C4-2B (cell line): ENCODE results near the gene CILP2.

Experiments
- H3K27ac ChIP-seq: fragments of 450-650 bp; 2 replicates; pipeline ENCODE4 v1.5.1; 2017
- ZFX ChIP-seq: fragments of 450-650 bp; IDR thresholded peaks from 2 replicates; pipeline ENCODE4 v1.6.1; 2017
- TF ChIP-seq, protein P1 (sequence below): fragments of 450-650 bp; conservative IDR thresholded peaks from 2 replicates; pipeline ENCODE4 v1.5.1; 2017; ENCODE audit warnings: mild to moderate bottlenecking

The CILP2 gene

DNA sequence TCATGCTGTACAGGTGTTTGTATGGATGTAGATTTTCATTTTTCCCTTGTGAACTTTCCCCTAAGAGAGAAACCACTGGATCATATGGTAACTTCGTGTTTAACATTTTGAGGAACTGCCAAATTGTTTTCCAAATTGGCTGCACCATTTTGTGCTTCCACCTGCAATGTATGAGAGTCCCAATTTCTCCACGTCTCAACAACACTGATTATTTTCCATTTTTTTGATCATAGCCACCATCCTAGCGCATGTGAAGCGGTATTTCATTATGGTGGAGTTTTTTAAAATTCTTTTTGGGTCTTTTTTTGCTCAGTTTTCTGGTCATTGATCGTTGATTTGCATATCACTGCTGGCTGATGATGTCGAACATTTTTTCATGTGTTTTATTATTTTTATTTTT, 17.1 kb upstream of the CILP2 start:
- TF ChIP-seq, protein P1, sequence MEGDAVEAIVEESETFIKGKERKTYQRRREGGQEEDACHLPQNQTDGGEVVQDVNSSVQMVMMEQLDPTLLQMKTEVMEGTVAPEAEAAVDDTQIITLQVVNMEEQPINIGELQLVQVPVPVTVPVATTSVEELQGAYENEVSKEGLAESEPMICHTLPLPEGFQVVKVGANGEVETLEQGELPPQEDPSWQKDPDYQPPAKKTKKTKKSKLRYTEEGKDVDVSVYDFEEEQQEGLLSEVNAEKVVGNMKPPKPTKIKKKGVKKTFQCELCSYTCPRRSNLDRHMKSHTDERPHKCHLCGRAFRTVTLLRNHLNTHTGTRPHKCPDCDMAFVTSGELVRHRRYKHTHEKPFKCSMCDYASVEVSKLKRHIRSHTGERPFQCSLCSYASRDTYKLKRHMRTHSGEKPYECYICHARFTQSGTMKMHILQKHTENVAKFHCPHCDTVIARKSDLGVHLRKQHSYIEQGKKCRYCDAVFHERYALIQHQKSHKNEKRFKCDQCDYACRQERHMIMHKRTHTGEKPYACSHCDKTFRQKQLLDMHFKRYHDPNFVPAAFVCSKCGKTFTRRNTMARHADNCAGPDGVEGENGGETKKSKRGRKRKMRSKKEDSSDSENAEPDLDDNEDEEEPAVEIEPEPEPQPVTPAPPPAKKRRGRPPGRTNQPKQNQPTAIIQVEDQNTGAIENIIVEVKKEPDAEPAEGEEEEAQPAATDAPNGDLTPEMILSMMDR: no peak
- no peak for TF ChIP-seq ZFX
- H3K27ac ChIP-seq: no peak overlapping the region

DNA sequence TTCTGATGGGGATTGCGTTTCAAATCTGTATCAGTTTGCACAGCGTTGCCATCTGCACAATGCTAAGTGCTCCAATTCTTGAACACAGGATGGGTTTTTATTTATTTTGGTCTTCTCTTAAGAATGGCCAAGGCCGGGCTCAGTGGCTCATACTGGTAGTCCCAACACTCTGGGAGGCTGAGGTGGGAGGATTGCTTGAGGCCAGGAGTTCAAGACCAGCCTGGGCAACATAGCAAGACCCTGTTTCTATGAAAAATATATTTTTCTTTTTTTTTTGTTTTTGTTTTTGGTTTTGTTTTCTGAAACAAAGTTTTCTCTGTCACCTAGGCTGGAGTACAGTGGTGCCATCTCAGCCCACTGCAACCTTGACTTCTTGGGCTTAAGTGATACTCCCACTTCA, 14.9 kb upstream of the CILP2 start:
- TF ChIP-seq ZFX: no peak
- TF ChIP-seq, protein P1: no peak
- H3K27ac ChIP-seq: no peak overlapping the region

DNA sequence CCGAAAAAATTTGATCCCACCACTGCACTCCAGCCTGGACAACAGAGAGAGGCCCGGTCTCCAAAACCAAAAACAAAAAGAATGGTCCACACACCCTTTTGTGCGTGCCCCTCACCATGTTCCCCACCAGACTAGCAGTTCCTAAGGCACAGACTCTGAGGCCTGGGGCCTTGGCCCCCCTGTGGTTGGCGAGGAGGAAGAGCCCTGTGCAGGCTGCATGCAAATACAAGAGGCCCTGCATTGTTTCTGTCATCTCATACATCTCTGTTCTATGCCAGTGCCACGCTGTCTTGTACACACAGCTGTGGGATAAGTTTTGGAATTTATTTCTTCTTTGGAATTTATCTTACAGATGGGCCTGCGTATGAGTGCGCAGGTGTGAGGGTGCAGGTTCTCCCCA, 14.0 kb upstream of the CILP2 start:
- H3K27ac ChIP-seq: no peak overlapping the region
- TF ChIP-seq, protein P1: no peak
- no peak for TF ChIP-seq ZFX

DNA sequence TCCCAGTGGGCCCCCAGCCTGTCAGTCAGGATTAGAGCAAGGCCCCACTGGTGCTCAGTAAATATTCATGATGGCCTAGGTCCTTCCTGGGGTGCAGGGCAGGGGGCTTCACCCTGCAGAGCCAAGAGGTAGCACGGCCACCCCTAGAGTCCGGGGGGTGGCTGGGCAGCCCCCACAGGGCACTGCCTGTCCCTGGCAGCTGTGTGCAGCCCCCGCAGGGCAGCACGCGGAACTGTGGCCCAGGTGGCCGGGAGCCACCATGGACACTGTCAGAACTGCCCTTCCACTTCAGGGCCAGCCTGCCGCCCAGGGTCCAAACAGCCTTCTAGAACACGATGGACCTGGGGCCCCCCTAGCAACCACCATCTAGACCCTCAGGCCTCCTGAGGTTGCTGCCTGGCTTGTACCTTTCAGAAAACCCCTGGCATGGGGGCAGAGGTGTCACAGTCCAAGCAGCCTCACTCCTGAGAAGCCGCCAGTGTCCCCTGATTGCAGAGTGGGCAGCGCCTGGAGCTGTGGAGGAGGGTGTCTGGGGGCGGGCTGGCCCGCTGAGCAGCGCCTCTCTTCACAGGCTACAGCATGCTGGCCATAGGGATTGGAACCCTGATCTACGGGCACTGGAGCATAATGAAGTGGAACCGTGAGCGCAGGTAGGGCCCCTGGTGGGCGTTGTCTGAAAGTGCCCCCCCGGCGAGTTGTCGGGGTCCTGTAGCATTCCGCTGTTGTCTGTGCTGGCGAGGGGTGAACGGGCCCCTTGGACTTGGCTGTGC, 12.3 kb upstream of the CILP2 start:
- TF ChIP-seq ZFX: no peak
- TF ChIP-seq, protein P1: no peak
- no peak overlapping the region for H3K27ac ChIP-seq

DNA sequence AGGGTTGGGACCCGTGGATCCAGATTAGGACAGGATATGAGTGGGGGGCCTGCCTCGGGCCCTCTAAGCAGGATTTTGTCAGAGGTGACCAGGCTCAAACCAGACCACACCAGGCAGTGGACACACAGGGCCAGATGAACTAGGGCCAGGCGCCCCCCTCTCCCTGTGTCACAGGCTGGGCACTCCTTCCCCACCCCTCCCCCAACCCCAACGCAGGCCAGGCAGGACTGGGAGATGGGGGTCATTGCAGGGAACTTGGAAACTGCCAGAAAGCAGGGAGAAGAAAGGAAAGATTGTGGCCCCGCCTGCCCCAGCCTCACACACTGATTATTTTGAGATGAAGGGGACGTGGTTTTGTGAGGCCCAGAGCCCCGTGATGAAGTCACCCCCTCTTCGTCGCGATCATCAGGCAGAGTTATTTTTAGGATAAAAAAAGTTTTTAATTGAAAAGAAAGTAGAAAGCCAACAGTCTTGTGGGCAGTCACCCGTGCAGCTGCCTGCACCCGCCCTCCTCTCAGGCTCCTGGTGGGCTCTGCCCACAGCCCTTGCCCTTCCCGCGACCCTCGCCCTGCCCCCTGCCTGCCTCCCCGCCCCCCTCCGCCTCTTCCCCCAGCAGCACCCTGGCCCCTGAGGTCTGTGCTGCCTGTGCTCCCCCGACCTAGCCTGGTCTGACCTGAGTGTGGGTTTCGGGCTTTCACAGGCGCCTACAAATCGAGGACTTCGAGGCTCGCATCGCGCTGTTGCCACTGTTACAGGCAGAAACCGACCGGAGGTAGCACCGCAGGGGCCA, 11.3 kb upstream of the CILP2 start:
- TF ChIP-seq, protein P1: no peak
- no peak overlapping the region for H3K27ac ChIP-seq

DNA sequence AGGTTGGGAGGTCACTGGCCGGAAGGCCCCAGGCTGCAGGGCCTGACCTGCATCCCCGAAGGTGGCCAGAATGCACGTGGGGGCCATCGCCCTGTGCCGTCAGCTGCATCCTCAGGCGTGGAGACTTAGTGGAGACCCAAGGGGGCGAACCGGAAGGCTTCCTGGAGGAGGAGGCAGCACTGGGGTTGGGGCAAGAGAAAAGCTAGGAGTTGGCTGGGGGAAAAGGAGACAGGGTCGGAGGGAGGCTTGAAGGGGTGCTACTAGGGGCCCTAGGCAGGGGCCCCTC, 10.8 kb upstream of the CILP2 start:
- no peak overlapping the region for H3K27ac ChIP-seq
- no peak for TF ChIP-seq ZFX
- TF ChIP-seq, protein P1: no peak
